Aortic smooth muscle cell (primary cell): Measurements from ENCODE around the gene HINT3. TPM values are rescaled to one million over a fixed set of nuclear protein-coding genes. Genes with fewer than 3 reads are reported as not detected.

ENCODE experiments used
- total RNA-seq: library from RNA; depleted of rRNA; stranded (reverse); fragments of >200 nt; gene quantifications from 2 replicates; pipeline ENCODE4 v1.2.3, GENCODE V29; 2014

Gene HINT3
- total RNA-seq = 26.7 and 29.3 TPM in 2 replicates

GRCh38 chr6:125956506-125957390 is at the start of gene HINT3:
TSS of gene HINT3 (plus strand) at chr6:125956770. CDS start at chr6:125956978, 208 bp downstream.

GRCh38 chr6:125986301-125987025 is 29.9 kb downstream of the HINT3 start, which contains the start of gene TRMT11:
TSS of gene TRMT11 (plus strand) at chr6:125986540. CDS start at chr6:125986551, 11 bp downstream.

Other genes with a start within 250 kb of the HINT3 start
- gene HEY2, start 207.1 kb upstream of the HINT3 start, total RNA-seq = 1.1 and 1.7 TPM in 2 replicates
- 114 and 118 TPM in 2 replicates for gene NCOA7, start 165.8 kb upstream of the HINT3 start, total RNA-seq
- gene TRMT11, start 29.8 kb downstream of the HINT3 start, total RNA-seq = 19.4 and 21.5 TPM in 2 replicates